AG08396 (cell line): Measurements from ENCODE around the gene BTF3.
A peak's percentile ranks its signal among the peaks of the same experiment; 100 is the strongest.
"Not testable (repeated sequence)": the region's sequence is repeated elsewhere in the genome, so short reads cannot be mapped to it uniquely, and the experiment has no call there.

Experiments used
- DNase-seq: peaks from one replicate; pipeline ENCODE4 v3.0.0; 2012; ENCODE audit warnings: low spot score, mixed read lengths

BTF3 gene

DNA sequence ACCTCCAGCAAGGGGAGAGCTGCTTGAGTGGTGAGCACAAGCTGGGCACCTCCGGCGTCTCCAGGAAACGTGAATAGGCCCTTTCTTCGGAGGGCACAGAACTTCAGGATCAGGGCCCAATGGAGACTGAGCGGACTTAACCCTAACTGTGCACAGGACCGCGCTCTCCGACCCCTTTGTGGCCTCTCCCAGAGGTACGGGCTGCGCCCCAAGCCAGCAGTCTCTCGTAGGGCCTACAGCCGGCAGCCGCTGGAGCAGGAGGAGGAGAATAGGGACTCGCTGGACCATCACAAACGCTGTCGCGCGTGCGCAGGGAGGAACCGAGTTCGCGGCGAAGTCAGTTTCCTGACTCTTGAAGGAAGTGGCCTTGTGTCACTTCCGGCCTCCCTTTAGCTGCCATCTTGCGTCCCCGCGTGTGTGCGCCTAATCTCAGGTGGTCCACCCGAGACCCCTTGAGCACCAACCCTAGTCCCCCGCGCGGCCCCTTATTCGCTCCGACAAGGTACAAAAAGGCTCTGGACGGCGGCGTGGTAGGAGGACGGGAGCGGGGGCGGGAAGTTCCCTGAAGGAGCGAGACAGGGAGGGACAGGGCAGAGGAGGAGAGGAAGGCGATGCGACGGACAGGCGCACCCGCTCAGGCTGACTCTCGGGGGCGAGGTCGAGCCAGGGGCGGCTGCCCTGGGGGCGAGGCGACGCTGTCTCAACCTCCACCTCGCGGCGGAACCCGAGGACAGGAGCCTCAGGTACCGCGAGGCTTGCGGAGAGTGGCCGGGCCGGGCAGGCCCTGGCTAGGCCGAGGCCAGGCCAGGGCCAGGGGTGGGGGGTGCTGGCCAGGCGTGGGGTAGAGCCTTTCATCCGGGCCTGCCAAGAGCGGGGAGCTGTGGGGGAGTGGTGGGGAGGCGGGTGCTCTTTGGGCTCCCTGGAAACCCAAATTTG is at the start of gene BTF3:
TSS of gene BTF3 (plus strand) at position 386 of the 936 bp plus-strand sequence. CDS start at position 612, 226 bp downstream.
- DNase-seq = peak; percentile 96

DNA sequence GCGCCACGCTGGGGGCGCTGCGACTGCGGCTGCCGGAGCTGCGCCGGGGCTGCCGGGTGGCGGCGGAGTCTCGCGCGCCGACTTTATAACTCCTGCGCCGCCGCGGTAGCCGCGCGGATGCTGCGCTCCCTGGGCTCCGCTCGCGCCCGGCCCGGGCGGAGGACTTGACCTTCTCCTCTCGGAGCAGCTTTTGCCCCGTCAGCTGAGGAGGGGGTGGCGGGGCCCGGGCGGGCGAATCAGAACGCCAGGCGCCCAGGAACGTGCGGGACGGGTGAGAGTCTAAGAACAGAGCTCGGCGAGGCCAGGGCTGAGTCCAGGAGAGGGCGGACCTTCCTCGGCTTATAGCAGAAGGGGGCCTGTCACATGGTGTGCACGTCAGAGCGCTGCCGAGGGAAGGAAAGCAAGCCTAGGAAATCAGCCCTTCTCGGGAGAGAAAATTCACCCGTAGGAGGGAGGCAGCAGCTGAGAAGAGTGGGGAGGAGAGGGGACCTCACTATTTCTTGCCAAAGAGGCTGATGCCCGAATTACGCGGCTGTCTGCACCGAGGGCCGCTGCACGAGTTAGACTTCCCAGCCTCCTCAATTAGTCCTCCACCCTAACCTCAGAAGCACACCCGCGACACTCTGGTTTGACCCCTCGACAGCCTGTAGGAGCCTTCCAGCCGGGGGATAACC is 49.6 kb upstream of the BTF3 start, which contains the start of gene FOXD1:
TSS of gene FOXD1 (minus strand) at position 315 of the 674 bp plus-strand sequence. CDS start 415 bp downstream, outside the sequence.
- DNase-seq = peak; percentile 90

DNA sequence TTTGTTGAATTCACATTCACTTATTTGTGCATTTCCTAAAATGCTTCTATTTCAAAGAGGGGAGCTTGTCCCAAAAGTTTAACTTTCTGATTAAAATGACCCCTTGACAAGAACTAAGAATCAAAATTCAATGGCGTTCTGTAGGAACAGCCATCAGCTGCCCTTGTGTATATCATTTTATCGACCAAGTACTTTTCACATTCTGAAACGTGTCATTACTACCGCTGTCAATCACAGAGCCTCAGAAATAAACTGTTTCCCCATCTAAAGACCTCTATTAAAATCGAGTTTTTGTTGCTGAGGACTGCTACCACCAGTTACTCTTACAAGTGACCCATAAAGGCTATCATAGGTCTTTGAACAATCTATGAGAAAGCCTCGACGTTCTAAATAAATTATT is 48.1 kb upstream of the BTF3 start:
- no peak for DNase-seq

DNA sequence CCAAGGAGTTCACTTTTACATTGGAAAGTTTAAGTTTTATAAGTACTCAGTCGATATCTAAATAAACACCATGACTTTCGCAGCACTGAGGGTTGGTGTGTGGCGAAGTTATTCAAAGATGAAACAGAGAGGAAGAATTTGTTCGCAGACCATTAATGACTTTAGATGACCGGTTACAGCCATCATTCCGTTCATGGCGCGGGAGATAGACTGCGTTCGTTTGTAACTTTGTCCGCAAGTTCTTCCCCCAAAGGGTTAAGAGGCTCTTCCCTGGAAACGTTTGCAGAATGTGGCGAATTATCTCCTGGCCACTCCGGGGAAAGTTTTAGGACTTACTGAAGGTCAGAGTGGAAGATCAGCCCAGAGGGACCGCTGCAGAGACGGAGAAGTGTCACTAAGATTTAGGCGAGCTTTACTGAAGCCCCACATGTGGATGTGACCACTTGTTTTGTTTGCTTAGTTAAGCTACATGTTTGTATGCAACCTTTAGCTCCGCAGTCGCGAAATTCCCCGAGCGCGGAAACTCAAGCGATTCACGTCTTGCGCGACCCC is 47.5 kb upstream of the BTF3 start:
- no peak for DNase-seq

DNA sequence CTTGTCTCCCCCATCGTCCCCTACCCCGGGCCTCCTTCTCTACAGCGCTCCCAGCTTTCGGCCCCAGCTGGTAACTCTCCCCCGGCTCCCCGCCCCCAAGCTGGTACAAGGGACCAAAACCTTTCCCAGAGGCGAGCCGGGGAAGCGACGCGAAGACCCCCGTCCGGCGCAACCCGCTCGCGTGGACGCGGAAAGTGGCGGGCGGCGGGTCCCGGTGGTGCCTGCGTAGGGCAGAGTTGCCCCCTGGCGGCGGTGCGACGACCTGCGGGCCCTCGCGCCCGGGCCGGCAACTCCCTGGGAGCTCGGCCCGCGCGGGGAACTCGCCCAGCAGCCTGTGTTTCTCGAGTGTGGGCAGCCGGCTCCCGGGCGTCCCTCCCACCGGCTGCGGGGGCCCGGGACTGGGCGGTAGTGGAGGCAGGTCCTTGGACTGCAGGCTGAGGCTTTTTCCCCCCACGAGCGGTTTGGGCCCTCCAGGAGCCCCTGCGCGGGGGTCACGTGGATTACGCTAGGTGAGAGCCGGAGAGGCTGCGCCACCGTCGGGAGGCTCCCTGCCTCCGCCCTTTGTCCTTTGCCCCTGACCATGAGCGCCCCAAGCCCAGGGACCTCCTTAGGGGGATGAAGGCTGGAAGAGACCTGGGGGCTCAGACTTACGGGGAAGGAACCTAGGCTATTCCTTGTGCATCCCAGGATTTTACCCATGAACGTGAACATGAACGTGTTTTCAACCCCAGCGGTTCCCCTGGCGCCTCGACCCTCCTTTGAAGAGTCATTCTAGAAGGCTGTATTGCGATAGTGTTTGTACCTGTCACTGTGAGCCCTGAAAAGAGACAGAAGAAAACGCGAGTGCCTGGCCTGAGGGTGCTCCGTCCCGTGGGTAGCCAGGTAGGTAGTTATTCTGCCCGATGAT is 46.8 kb upstream of the BTF3 start:
- DNase-seq = peak; percentile 76

DNA sequence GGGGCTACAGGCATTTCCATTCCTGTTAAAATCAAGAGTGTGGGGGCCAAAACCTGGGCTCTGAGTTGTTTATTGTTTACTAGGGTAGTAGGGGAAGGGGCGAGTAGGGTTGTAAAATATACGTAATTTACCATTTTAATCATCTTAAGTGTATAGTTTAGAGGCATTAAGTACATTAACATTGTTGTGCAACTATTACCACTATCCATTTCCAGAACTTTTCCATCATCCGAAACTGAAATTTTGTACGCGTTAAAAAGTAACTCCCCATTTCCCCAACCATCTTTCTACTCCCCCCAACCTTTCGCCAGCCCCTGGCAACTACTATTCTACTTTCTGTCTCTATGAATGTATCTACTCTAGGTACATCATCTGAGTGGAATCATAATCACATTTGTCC is 46.0 kb upstream of the BTF3 start:
- no peak for DNase-seq

DNA sequence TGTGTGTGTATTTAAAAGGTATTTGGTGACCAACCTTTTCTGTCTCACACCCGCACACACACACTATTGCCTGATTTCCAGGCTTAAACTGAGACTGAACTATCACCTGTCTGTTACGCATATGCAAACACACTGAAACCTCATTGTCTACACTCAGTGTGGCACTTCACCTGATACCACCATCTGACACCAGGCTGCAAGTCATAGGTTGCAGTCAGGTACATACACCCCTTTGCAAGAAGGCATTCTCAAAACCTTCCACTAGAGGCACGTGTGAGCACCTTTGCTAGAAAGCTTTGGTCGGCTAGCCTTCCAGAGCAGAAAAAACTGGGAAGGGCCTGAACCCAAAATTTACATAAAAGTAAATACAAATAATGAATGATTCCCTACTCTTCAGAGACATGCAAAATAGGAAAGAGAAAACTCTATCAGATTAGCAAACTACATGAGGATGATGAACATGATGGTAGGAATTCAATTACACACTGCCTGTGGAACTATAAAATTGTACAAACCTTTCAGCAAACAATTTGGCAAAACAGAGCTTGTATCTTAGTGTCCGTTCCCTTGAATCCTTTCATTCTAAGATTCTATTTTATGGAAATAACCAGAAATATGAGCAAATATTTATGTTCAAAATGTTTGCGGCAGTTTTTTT is 43.7 kb upstream of the BTF3 start:
- peak; percentile 41 for DNase-seq

DNA sequence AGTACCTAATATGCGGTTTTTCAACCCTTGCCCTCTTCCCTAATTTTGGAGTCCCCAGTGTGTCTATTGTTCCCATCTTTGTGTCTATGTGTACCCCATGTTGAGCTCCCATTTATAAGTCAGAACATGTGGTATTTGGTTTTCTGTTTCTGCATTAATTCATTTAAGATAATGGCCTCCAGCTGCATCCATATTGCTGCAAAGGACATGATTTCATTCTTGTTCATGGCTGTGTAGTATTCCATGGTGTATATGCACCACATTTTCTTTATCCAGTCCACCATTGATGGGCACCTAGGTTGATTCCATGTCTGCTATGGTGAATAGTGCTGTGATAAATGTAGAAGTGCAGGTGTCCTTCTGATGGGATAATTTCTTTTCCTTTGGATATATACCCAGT is 41.8 kb upstream of the BTF3 start:
- DNase-seq = not testable (repeated sequence)

DNA sequence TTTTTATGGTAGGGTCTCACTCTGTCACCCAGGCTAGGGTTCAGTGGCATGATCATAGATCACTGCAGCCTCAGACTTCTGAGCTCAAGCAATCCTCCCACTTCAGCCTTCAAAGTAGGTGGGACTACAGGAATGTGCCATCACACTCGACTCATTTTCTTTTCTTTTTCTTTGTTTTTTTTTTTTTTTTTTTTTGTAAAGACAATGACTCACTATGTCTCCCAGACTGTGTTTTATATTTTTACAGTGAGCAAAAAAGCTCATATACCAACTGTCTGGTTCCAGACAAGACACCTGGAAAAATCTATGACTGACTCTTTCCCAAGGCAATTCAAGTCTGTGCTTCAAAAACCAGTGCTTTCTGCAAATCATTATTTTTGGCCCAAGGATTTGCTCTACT is 38.9 kb upstream of the BTF3 start:
- no peak for DNase-seq

DNA sequence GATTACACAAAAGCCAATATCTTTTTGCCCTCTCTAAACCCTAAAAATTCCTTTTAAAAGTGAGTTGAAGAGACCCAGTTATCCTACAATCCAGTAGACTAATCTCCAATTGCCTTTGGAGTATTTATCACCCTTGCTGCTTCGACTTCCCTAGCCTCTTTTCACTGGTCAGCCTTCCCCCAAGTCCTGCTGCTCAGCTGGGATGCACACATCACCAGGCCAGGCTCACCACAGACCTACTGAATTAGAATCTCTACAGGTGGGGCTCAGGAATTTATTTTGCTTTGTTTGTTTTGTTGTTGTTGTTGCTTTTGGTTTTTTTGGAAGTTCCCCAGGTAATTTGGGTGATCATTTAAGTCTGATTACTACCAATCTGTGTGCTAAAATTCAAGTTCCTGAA is 38.1 kb upstream of the BTF3 start:
- DNase-seq = no peak

DNA sequence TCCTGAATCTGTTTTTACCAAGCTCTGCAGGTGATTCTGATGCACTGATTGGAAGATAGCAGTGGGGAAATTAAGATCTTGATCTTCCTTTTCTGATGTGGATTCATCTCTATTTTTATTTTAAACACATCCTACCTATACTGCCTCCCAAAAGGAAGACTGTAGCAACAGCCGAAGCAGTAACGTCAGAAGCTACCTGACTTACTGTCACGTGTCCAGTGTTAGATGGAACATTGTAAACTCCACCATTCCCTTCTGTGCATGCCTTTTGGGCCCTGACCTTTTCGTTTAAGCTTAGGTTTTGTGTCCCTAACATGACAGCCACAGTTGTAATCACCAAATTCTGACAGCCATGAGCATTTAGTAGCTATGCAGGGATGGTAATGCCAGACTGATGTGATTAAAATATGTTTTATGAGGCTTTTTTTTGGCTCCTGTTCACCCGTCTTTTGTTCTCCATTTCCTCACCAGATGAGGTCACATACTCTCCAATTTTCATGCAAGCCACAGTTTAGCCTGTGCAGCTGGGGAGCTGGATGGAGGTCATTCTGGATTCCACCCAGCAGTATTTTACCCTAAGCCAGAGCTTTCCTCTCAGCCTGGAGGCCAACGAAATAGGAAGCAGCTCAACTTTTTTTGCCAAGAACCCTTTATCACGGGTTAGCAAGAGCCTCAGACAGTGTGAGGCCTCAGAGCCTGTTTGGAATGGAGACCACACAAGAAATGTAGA is 34.1 kb upstream of the BTF3 start:
- DNase-seq = no peak

DNA sequence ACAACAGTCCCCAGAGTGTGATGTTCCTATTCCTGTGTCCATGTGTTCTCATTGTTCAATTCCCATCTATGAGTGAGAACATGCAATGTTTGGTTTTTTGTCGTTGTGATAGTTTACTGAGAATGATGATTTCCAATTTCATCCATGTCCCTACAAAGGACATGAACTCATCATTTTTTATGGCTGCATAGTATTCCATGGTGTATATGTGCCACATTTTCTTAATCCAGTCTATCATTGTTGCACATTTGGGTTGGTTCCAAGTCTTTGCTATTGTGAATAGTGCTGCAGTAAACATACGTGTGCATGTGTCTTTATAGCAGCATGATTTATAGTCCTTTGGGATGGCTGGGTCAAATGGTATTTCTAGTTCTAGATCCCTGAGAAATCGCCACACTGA is 29.6 kb upstream of the BTF3 start:
- DNase-seq = not testable (repeated sequence)

DNA sequence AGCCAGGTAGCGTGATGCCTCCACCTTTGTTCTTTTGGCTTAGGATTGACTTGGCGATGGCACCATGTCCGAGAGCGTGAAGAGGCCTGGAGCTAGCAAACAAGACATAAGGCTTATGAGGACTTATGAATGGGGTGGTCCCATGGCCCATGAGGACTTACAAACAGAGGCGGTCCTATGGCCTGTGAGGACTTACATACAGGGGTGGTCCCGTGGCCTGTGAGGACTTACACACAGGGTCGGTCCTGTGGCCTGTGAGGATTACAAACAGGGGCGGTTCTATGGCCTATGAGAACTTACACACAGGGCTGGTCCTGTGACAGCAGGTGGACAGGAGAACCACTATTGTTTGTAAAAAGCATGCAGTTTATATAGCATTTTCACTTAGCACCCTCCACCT is 28.4 kb upstream of the BTF3 start:
- no peak for DNase-seq

DNA sequence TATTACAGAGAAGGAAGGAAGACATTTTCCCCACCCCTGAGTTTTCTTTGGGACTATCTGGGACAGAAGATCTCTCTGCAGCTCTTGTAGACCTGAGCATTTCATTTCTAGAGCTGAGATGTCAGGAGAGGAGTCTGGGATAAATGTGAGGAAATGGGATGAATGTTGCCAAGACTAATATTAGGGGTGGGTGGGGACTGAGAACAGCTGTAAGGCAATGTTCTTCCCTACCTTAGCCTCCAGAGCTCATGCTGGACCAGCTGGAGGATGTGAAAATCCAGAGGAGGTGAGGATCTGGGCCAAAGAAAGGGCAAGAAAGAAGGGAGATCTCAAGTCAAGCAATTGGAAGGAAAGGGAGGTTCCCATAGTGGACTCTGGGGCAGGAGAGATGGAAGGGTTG is 26.6 kb upstream of the BTF3 start:
- no peak for DNase-seq

DNA sequence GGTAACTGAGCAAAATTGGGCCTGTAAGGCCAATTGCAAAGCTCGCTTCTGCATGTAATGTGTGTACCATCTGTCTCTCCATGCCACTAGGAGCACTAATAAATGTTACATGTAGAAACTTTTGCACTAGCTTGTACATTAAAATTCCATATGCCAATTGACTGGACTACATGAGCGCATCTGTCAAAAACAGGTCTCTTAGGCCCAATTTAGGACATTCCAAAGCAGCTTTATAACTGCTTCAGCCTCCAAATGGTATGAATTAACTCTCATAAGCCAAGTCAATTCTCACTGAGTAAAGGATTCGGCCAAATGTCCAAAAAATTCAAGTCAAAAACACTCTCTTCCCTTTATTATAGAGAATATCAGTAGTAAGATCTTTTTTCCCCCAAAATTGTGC is 26.1 kb upstream of the BTF3 start:
- DNase-seq = no peak

DNA sequence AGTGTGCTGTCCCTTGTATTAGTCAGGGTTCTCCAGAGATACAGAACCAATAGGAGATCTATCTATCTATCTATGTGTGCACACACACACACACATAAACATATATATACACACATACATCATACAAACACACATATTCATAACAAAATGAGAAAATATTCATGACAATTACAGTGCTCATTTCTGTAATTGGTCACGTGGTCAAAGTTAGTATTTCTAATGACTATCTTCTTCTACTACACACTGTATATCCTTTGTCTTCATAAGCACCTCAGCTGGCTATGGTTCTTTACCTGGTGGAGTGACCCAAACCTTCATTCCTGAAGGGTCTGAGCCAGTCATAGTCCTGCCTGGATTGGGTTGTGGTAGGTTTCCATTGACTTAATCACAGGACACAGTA is 17.7 kb upstream of the BTF3 start:
- no peak for DNase-seq

DNA sequence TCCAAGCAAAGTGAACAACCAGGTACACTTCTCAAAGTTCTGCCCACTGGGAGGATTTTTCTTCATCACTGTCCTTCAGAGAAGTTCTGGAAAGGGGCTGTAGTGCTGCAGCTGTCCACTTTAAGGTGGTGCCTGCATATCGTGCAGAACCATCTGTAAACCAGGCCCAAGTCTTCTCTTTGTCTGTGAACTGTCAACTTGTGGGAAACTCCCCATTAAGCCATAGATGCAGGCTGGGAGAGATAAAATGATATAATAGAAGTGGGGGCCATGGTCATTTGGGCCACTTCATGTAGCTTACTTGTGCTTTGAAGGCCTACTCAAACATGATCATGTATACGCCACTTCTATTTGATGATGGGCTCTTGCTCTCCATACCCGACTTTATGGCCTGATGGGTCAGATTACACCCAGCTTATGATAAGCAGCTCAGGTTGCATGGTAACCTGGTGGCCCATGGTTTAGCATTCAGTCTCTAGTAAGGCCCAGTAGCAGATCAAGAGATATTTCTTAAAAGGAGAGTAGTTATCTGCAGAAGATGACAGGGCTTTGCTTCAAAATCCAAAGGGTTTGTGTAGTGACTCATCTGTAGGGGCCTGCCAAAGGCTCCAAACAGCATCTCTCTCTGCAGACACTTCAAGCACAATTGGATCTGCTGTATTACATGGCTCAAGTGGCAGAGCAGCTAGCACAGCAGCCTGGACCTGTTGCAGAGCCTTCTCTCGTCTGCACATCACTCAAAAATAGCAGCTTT is 15.7 kb upstream of the BTF3 start:
- peak; percentile 21 for DNase-seq

DNA sequence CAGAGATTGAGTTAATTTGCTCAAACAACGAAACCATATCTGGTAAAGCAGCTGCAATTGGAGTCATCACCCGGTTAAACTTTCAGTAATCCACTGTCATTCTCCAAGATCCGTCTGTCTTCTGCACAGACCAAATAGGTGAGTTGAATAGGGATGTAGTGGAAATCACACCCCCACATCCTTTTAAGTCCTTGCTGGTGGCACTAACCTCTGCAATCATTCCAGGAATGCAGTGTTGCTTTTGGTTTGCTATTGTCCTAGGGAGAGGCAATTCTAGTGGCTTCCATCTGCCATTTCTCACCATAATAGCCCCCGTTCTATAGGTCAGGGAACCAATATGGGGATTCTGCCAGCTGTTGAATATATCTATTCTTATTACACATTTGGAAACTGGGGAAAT is 14.6 kb upstream of the BTF3 start:
- DNase-seq = no peak

DNA sequence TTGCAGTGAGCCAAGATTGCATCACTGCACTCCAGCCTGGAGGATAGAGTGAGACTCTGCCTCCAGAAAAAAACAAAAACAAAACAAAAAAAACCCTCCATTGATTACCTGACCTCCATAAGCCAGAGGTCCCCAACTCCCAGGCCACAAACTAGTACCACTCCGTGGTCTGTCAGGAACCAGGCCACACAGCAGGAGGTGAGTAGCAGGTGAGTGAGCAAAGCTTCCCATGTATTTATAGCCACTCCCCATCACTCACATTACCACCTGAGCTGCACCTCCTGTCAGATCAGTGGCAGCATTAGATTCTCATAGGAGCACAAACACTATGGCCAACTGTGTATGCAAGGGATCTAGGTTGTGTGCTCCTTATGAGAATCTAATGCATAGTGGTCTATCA is 13.7 kb upstream of the BTF3 start:
- DNase-seq = no peak

DNA sequence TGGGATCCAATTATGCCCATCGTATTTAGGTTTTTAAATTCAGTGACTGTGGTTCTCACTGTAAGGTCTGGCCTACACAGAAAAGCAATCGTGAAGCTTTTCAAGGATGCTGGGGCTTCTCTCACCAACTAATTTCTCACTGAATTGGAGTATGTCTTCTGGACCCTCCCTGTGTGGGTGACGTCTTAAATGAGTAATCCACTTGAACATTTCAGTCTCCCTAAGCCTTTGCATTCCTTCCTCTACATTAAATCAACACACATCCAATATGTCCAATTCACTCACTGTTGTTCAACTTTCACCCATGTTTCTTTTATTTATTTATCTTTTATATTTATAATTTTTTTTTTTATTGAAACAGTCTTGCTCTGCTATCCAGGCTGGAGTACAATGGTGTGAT is 12.5 kb upstream of the BTF3 start:
- no peak for DNase-seq
